ENCODE measurements around the gene OR11G2. TPM values are rescaled to one million over a fixed set of nuclear protein-coding genes. Genes with fewer than 3 reads are reported as not detected.

OR11G2 gene
- total and polyA plus RNA-seq, 8 donors = 2.3 TPM; not detected in 7

Small RNAs within 50 kb of the gene (small RNA-seq; reads per million reads assigned to genes)
- 0 reads per million in 4 donors for gene GTF2IP22

Other genes starting within 250 kb of the OR11G2 start
- gene OR4K15, start 215.3 kb upstream of the OR11G2 start, total RNA-seq = not detected
- not detected for gene OR4K15, start 215.3 kb upstream of the OR11G2 start, polyA plus RNA-seq
- gene OR4Q2, start 188.7 kb upstream of the OR11G2 start, total RNA-seq = not detected
- not detected for gene OR4Q2, start 188.7 kb upstream of the OR11G2 start, polyA plus RNA-seq
- not detected for gene OR4K14, start 171.6 kb upstream of the OR11G2 start, total RNA-seq
- not detected for gene OR4K14, start 171.6 kb upstream of the OR11G2 start, polyA plus RNA-seq
- not detected for gene OR4K13, start 154.9 kb upstream of the OR11G2 start, total RNA-seq
- gene OR4K13, start 154.9 kb upstream of the OR11G2 start, polyA plus RNA-seq = not detected
- gene OR4L1, start 130.9 kb upstream of the OR11G2 start, total RNA-seq = not detected
- not detected for gene OR4L1, start 130.9 kb upstream of the OR11G2 start, polyA plus RNA-seq
- not detected for gene OR4K17, start 80.2 kb upstream of the OR11G2 start, total RNA-seq
- not detected for gene OR4K17, start 80.2 kb upstream of the OR11G2 start, polyA plus RNA-seq
- gene OR4N5, start 52.1 kb upstream of the OR11G2 start, total RNA-seq = not detected
- gene OR4N5, start 52.1 kb upstream of the OR11G2 start, polyA plus RNA-seq = not detected
- not detected for gene OR11H6, start 32.8 kb downstream of the OR11G2 start, total RNA-seq
- gene OR11H6, start 32.8 kb downstream of the OR11G2 start, polyA plus RNA-seq = not detected
- gene OR11H7, start 38.1 kb downstream of the OR11G2 start, total RNA-seq = not detected
- gene OR11H7, start 38.1 kb downstream of the OR11G2 start, polyA plus RNA-seq = not detected
- gene OR11H4, start 48.4 kb downstream of the OR11G2 start, total RNA-seq = not detected
- gene OR11H4, start 48.4 kb downstream of the OR11G2 start, polyA plus RNA-seq = not detected
- gene TTC5, start 115.1 kb downstream of the OR11G2 start, total RNA-seq = 10 to 100 TPM in 2 of 5 donors, 1 to 10 TPM in 3; 2.3 to 30.3 (median 6.2) TPM
- 1 to 10 TPM; 2.9 to 5.0 (median 3.8) TPM for gene TTC5, start 115.1 kb downstream of the OR11G2 start, polyA plus RNA-seq
- 100 to 1,000 TPM in 1 of 5 donors, 10 to 100 TPM in 3, 1 to 10 TPM in 1; 2.6 to 104 (median 58.9) TPM for gene CCNB1IP1, start 142.4 kb downstream of the OR11G2 start, total RNA-seq
- gene CCNB1IP1, start 142.4 kb downstream of the OR11G2 start, polyA plus RNA-seq = 10 to 100 TPM; 39.2 to 69.5 (median 52.7) TPM
- 10 to 100 TPM in 3 of 5 donors, 1 to 10 TPM in 2; 4.1 to 30.4 (median 17.7) TPM for gene PARP2, start 152.7 kb downstream of the OR11G2 start, total RNA-seq
- gene PARP2, start 152.7 kb downstream of the OR11G2 start, polyA plus RNA-seq = 10 to 100 TPM in 2 of 3 donors, 1 to 10 TPM in 1; 7.5 to 16.0 (median 11.2) TPM
- 100 to 1,000 TPM in 1 of 5 donors, 10 to 100 TPM in 4; 16.9 to 190 (median 34.1) TPM for gene TEP1, start 222.6 kb downstream of the OR11G2 start, total RNA-seq
- gene TEP1, start 222.6 kb downstream of the OR11G2 start, polyA plus RNA-seq = 10 to 100 TPM in 1 of 3 donors, 1 to 10 TPM in 2; 9.3 to 11.6 (median 9.8) TPM
- 1 to 10 TPM in 1 of 5 donors, under 1 TPM in 2, not detected in 2; under 0.01 to 4.3 (median 0.37) TPM for gene KLHL33, start 245.3 kb downstream of the OR11G2 start, total RNA-seq
- under 1 TPM in 2 of 3 donors, not detected in 1; 0.05 to 0.06 TPM for gene KLHL33, start 245.3 kb downstream of the OR11G2 start, polyA plus RNA-seq

Data from stomach (tissue), 8 donors.